Large intestine (tissue), 3 donors: ENCODE results near the gene ARL3. TPM values are rescaled to one million over a fixed set of nuclear protein-coding genes. Genes with fewer than 3 reads are reported as not detected.
"Not testable (repeated sequence)": the region's sequence is repeated elsewhere in the genome, so short reads cannot be mapped to it uniquely, and the experiment has no call there.

ENCODE experiments used
- DNase-seq, 2 donors: peaks; one replicate each; pipeline versions ENCODE4 v3.0.0 to v3.0.0-alpha.2; 2013
- H3K27ac ChIP-seq: one replicate; pipeline ENCODE4 v1.5.1; 2013; ENCODE audit warnings: low read length
- H3K27me3 ChIP-seq: 2 replicates; pipeline ENCODE4 v1.6.1; 2013; ENCODE audit warnings: low read length; ENCODE audit not compliant: control insufficient read depth, insufficient read depth
- H3K36me3 ChIP-seq: 2 replicates; pipeline ENCODE4 v1.6.1; 2013; ENCODE audit warnings: low read length; ENCODE audit not compliant: control insufficient read depth, insufficient read depth
- H3K4me1 ChIP-seq: one replicate; pipeline ENCODE4 v1.6.1; 2013; ENCODE audit warnings: low read length; ENCODE audit not compliant: control insufficient read depth, insufficient read depth
- H3K4me3 ChIP-seq: one replicate; pipeline ENCODE4 v1.5.1; 2013; ENCODE audit warnings: low read length
- H3K9me3 ChIP-seq: one replicate; pipeline ENCODE4 v1.6.1; 2013; ENCODE audit warnings: mild to moderate bottlenecking, low read depth, low read length, moderate library complexity; ENCODE audit not compliant: control insufficient read depth
- WGBS: methylation state at CpG from one replicate; pipeline ENCODE4 v1.1.5; 2013; ENCODE audit warnings: low lambda C conversion rate; ENCODE audit not compliant: insufficient coverage; 5-methylcytosine and 5-hydroxymethylcytosine counted together
- polyA plus RNA-seq: library from polyadenylated mRNA; unstranded; fragments of 120-200 nt; gene quantifications from one replicate; pipeline ENCODE4 v1.2.1, GENCODE V29; 2013

The ARL3 gene
- polyA plus RNA-seq, 1 donor: 9.0 TPM

GRCh38 chr10:102753718-102754117, 39.5 kb upstream of the ARL3 start:
- WGBS: 100% methylated on average over 1 of the region's 1 CpG
- Histone ChIP-seq H3K27me3 (no peaks in the 10 kb centered on the region), H3K36me3 (no peaks in the 10 kb centered on the region), H3K27ac (no peak overlapping the region), H3K4me3 (no peak overlapping the region), H3K4me1 (no peaks in the 10 kb centered on the region), H3K9me3 (no peaks in the 10 kb centered on the region)
- no peak for DNase-seq

DNA sequence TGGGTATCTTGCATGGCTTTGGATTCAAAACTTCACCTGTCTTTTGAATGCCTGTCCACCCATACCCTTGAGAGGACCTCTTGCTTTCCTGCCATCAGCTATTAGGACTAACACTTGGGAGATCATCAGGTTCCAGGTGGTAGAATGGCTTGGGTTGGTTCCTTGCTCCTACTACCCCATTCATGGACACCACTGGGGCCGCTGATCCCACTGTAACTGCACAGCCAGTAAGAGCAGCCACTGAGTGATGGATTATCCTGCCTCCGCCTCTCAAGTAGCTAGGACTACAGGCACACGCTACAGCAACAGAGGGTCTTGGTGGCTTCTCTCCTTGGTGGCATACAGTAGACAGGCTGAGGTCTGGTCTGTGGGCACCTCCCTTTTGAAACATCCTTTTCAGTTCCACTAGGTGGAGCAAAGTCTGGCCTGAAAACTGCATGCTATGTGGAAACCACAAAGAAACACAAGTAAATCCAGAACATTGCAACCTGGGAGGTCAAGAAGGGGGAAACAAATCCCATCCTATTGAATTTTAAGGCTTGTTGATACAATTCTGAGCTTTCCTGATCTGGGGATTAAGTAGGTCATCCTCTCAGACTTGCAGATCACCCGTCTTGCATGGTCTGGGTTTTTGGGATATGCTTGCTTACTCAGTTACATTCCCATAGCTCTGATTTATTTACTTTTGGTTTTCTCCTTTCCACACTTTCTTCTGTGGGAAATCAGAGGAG, 38.9 kb upstream of the ARL3 start:
- Histone ChIP-seq H3K4me3 (no peak overlapping the region), H3K4me1 (no peaks in the 10 kb centered on the region)
- DNase-seq: peak; percentile 39 to 55

GRCh38 chr10:102752266-102752930, 38.2 kb upstream of the ARL3 start:
- Histone ChIP-seq H3K9me3 (no peaks in the 10 kb centered on the region), H3K27me3 (no peaks in the 10 kb centered on the region), H3K4me3 (no peak overlapping the region), H3K36me3 (no peaks in the 10 kb centered on the region), H3K4me1 (no peaks in the 10 kb centered on the region), H3K27ac (no peak overlapping the region)
- no peak for DNase-seq
- 75% methylated on average over 1 of the region's 9 CpGs for WGBS

More for the DNA sequence above, 38.9 kb upstream of the ARL3 start:
- WGBS: no CpG with 5 or more reads among the region's 4 CpGs
- Histone ChIP-seq H3K27me3 (no peaks in the 10 kb centered on the region), H3K27ac (no peak overlapping the region), H3K36me3 (no peaks in the 10 kb centered on the region), H3K9me3 (no peaks in the 10 kb centered on the region)

- no peaks in the 10 kb centered on the region for H3K9me3 ChIP-seq
- WGBS: 68% methylated on average over 2 of the region's 4 CpGs
- H3K4me1 ChIP-seq: peaks cover 21% of the 10 kb centered on the region
- no peak overlapping the region for H3K27ac ChIP-seq
- peak overlapping the region; percentile 96 for H3K4me3 ChIP-seq
- H3K27me3 ChIP-seq: no peaks in the 10 kb centered on the region
- DNase-seq: no peak
- H3K36me3 ChIP-seq: no peaks in the 10 kb centered on the region
These were observed 31.0 kb upstream of the ARL3 start for GRCh38 chr10:102745157-102745556.

- H3K9me3 ChIP-seq: no peaks in the 10 kb centered on the region
These were observed 30.3 kb upstream of the ARL3 start for GRCh38 chr10:102744374-102745051.

DNA sequence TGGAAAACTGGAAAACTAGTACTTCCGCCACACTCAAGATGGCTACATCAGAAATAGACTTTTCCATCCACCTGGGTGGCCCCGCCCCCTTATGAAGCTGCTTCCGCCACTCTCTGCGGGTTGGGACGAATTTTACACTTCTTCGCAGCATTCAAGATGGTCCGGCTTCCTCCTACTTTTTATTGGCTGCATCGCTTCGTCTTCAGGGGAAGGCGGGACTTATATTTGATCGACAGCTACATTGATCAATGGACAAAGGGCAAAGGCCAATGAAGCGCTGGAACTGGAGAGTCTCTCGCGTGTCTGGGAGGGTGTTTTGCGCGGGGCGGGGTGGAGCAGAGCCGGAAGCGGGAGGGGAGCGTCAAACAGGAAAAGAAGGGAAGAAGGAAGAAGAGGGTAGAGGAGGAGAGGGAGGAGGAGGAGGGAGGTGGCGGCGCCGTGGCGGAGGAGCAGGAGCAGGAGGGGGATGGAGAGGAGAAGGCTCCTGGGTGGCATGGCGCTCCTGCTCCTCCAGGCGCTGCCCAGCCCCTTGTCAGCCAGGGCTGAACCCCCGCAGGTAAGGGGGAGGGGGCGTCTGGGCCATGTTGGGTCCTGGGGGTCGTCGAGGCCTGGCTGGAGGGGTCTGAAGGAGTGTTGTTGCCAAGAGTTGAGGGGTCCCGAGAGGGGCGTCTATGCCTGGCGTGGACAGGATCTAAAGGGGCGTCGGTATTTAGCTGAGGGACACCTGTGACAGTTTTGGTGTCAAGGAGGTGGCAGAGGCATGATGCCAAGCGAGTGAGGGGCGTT, 29.6 kb upstream of the ARL3 start, which contains the start of gene WBP1L:
WBP1L (plus strand) TSS at position 361 of the 786 bp plus-strand sequence; CDS start at position 467, 106 bp downstream.
- Histone ChIP-seq H3K27me3 (no peaks in the 10 kb centered on the region), H3K4me3 (peak within 1 kb of the TSS; percentile 96)
- WGBS: no CpG with 5 or more reads among the region's 37 CpGs

More at GRCh38 chr10:102744374-102745051, 30.3 kb upstream of the ARL3 start:
- Histone ChIP-seq H3K27ac (no peak overlapping the region), H3K4me3 (peak overlapping the region; percentile 96), H3K27me3 (no peaks in the 10 kb centered on the region), H3K36me3 (no peaks in the 10 kb centered on the region), H3K4me1 (peaks cover 27% of the 10 kb centered on the region)
- no CpG with 5 or more reads among the region's 9 CpGs for whole genome bisulfite sequencing
- DNase-seq: peak in 1 of 2 donors; percentile 58

GRCh38 chr10:102743078-102743587, 28.9 kb upstream of the ARL3 start:
- H3K36me3 ChIP-seq: no peaks in the 10 kb centered on the region
- H3K4me3 ChIP-seq: no peak overlapping the region
- H3K27ac ChIP-seq: no peak overlapping the region
- H3K9me3 ChIP-seq: no peaks in the 10 kb centered on the region
- 35% methylated on average over 6 of the region's 7 CpGs for WGBS
- no peak for DNase-seq
- no peaks in the 10 kb centered on the region for H3K27me3 ChIP-seq
- peaks cover 28% of the 10 kb centered on the region for H3K4me1 ChIP-seq

More for the DNA sequence above, 29.6 kb upstream of the ARL3 start, which contains the start of gene WBP1L:
- Histone ChIP-seq H3K27ac (peak within 1 kb of the TSS; percentile 32), H3K36me3 (no peaks in the 10 kb centered on the region), H3K9me3 (no peaks in the 10 kb centered on the region), H3K4me1 (peaks cover 28% of the 10 kb centered on the region)
- peak; percentile 99 to 100 for DNase-seq

GRCh38 chr10:102742313-102742712, 28.1 kb upstream of the ARL3 start:
- H3K4me1 ChIP-seq: peaks cover 28% of the 10 kb centered on the region
- DNase-seq, H3K9me3 ChIP-seq, H3K36me3 ChIP-seq, H3K27ac ChIP-seq, H3K4me3 ChIP-seq, H3K27me3 ChIP-seq: not testable (repeated sequence)
- WGBS: no CpG with 5 or more reads among the region's 5 CpGs

DNA sequence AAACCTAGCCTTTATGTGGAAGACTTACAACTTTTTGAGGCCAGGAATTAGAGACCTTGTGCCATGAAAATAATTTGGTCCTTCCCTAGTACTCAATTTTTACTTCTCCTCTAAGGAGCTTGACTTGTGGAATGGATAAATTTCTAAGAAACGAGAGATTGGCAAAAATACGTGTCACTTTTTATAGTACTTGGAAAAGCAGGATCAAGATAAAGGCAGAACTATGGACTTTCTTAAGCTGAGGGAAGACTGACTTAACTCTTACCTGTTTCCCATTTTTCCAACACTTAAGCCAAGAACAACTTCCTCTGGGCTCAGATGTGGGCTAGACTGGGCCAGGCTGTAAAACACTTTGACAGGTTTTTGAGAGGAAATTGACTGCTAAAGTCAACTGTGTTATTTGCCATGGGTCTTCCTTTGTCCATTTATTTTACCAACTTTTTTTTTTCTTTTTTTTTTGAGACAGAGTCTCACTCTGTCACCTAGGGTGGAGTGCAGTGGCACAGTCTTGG, 27.6 kb upstream of the ARL3 start:
- H3K27me3 ChIP-seq: no peaks in the 10 kb centered on the region
- peak overlapping the region; percentile 49 for H3K27ac ChIP-seq
- peaks cover 7% of the 10 kb centered on the region for H3K36me3 ChIP-seq
- peak; percentile 29 to 68 for DNase-seq
- no peak overlapping the region for H3K4me3 ChIP-seq
- WGBS: 10% methylated on average over 2 of the region's 2 CpGs
- peaks cover 28% of the 10 kb centered on the region for H3K4me1 ChIP-seq
- H3K9me3 ChIP-seq: no peaks in the 10 kb centered on the region
